HG02678 (cell line): Measurements from ENCODE around the gene A1CF.

Experiments
- ATAC-seq: cut with Tn5 transposase; IDR thresholded peaks from one replicate; pipeline ENCODE4 v1.9.1; 2021; ENCODE audit warnings: mild to moderate bottlenecking, moderate library complexity; ENCODE audit not compliant: unreplicated experiment

The A1CF gene

GRCh38 chr10:50866317-50866716, 19.1 kb downstream of the A1CF start:
- ATAC-seq: no peak

GRCh38 chr10:50862719-50863118, 22.7 kb downstream of the A1CF start:
- no peak for ATAC-seq

GRCh38 chr10:50861370-50861769, 24.1 kb downstream of the A1CF start:
- no peak for ATAC-seq

- ATAC-seq: no peak
Observed at GRCh38 chr10:50857579-50857978, 27.8 kb downstream of the A1CF start.

GRCh38 chr10:50855461-50855860, 30.0 kb downstream of the A1CF start:
- ATAC-seq: no peak

GRCh38 chr10:50855015-50855414, 30.4 kb downstream of the A1CF start:
- no peak for ATAC-seq

GRCh38 chr10:50853557-50853956, 31.9 kb downstream of the A1CF start:
- ATAC-seq: no peak

- no peak for ATAC-seq
Observed at GRCh38 chr10:50851884-50852671, 33.3 kb downstream of the A1CF start.

GRCh38 chr10:50850578-50851230, 34.7 kb downstream of the A1CF start:
- no peak for ATAC-seq

GRCh38 chr10:50846753-50847152, 38.7 kb downstream of the A1CF start:
- ATAC-seq: no peak

GRCh38 chr10:50837095-50837494, 48.3 kb downstream of the A1CF start:
- no peak for ATAC-seq

GRCh38 chr10:50832171-50832751, 53.2 kb downstream of the A1CF start:
- no peak for ATAC-seq

- ATAC-seq: no peak
Observed at GRCh38 chr10:50830066-50830465, 55.4 kb downstream of the A1CF start.

- no peak for ATAC-seq
Observed at GRCh38 chr10:50824782-50825181, 60.6 kb downstream of the A1CF start.

GRCh38 chr10:50823789-50824188, 61.6 kb downstream of the A1CF start:
- no peak for ATAC-seq

- ATAC-seq: no peak
Observed at GRCh38 chr10:50809596-50809995, 75.8 kb downstream of the A1CF start.

- no peak for ATAC-seq
Observed at GRCh38 chr10:50807851-50808776, 77.3 kb downstream of the A1CF start.

- no peak for ATAC-seq
Observed at GRCh38 chr10:50805981-50806622, 79.3 kb downstream of the A1CF start.

GRCh38 chr10:50799595-50799994, 85.8 kb downstream of the A1CF start:
- ATAC-seq: no peak

GRCh38 chr10:50798297-50798696, 87.1 kb downstream of the A1CF start:
- ATAC-seq: no peak

GRCh38 chr10:50796693-50797092, 88.7 kb downstream of the A1CF start:
- ATAC-seq: no peak
